RWPE1 (cell line): ENCODE data around the gene TNK2.

Experiments
- CTCF ChIA-PET: fragments of 350-600 bp; sonication (Branson Sonifier 250); formaldehyde crosslinking; extraction: SDS; loops from one replicate; lab custom pipeline; 2021; lab: Yijun Ruan, JAX
- POLR2A ChIA-PET: fragments of 400-600 bp; formaldehyde crosslinking; extraction: SDS; loops from one replicate; lab custom pipeline; 2020; ENCODE audit warnings: antibody characterized with exemption; ENCODE audit not compliant: low non-redundant PET; lab: Yijun Ruan, JAX
- DNase-seq: peaks from one replicate; pipeline ENCODE4 v3.0.0; 2012; ENCODE audit warnings: low spot score
- H3K27ac ChIP-seq: fragments of 450-650 bp; 2 replicates; pipeline ENCODE4 v1.5.1; 2017
- CTCF ChIP-seq: fragments of 450-650 bp; conservative IDR thresholded peaks from 2 replicates; pipeline ENCODE4 v1.5.1; 2017; ENCODE audit warnings: low read depth, mild to moderate bottlenecking

TNK2 gene

GRCh38 chr3:195887670-195888069 lies 20.7 kb downstream of the TNK2 start:
- ChIA-PET POLR2A (no interaction called here), CTCF (no interaction called here)
- no peak for DNase-seq
- no peak for TF ChIP-seq CTCF
- peak overlapping the region; percentile 54 for H3K27ac ChIP-seq

- peak overlapping the region; percentile 63 for H3K27ac ChIP-seq
- ChIA-PET CTCF (interaction anchor here (1.6 to 2.3 kb wide), 2 partner anchors 8 to 23 kb away, joined by 4 to 10 read pairs; no protein-coding TSS in a partner anchor), POLR2A (no interaction called here)
- no peak for DNase-seq
- TF ChIP-seq CTCF: no peak
These were observed 21.9 kb downstream of the TNK2 start for GRCh38 chr3:195886181-195887141.

- POLR2A ChIA-PET: no interaction called here
- no peak for TF ChIP-seq CTCF
- CTCF ChIA-PET: interaction anchor here (0.8 to 2.3 kb wide), 2 partner anchors 9 to 14 kb away, joined by 4 to 10 read pairs; no protein-coding TSS in a partner anchor
- no peak for DNase-seq
- peak overlapping the region; percentile 63 for H3K27ac ChIP-seq
These were observed 23.1 kb downstream of the TNK2 start for GRCh38 chr3:195885036-195885891.

- POLR2A ChIA-PET: no interaction called here
These were observed 23.7 kb downstream of the TNK2 start for GRCh38 chr3:195884691-195885035.

GRCh38 chr3:195883801-195884200 lies 24.6 kb downstream of the TNK2 start:
- 0 out of 2 replicates have a peak overlapping the region, but pooled peaks have one; percentile 12 for H3K27ac ChIP-seq
- POLR2A ChIA-PET: no interaction called here
- CTCF ChIA-PET: interaction anchor here (0.9 kb wide), 1 partner anchor 21 kb away, joined by 4 read pairs; no protein-coding TSS in a partner anchor
- no peak for TF ChIP-seq CTCF
- DNase-seq: no peak

More at GRCh38 chr3:195884691-195885035, 23.7 kb downstream of the TNK2 start:
- no peak for DNase-seq
- CTCF ChIA-PET: interaction anchor here (0.9 to 2.3 kb wide), 2 partner anchors 10 to 22 kb away, joined by 4 to 10 read pairs; no protein-coding TSS in a partner anchor
- no peak for TF ChIP-seq CTCF
- H3K27ac ChIP-seq: peak overlapping the region; percentile 63

- DNase-seq: no peak
- CTCF ChIA-PET: no interaction called here
- POLR2A ChIA-PET: no interaction called here
- no peak for TF ChIP-seq CTCF
- H3K27ac ChIP-seq: no peak overlapping the region
These were observed 25.2 kb downstream of the TNK2 start for GRCh38 chr3:195883160-195883559.
